ENCODE data around the gene NOD2. TPM values are rescaled to one million over a fixed set of nuclear protein-coding genes. Genes with fewer than 3 reads are reported as not detected.

NOD2 gene
- total and polyA plus RNA-seq, 2 experiments from 2014 or later, result 0.27 to 0.66 TPM

- no peak overlapping the region for H3K4me2 ChIP-seq
- DNase-seq (ENCODE audit: low spot score) (no peak), ATAC-seq (no peak)
- H3K27ac ChIP-seq (ENCODE audit: low read depth), result no peak overlapping the region
- 0 out of 2 replicates have a peak, but pooled peaks cover 4% of the 10 kb centered on the region for H3K4me1 ChIP-seq (ENCODE audit: insufficient read depth)
- H3K4me3 ChIP-seq, result no peak overlapping the region
- H3K36me3 Mint-ChIP-seq (ENCODE audit: low read depth), result peaks cover 19% of the 10 kb centered on the region
- H3K27ac Mint-ChIP-seq, result no peak overlapping the region
- H3K27me3 ChIP-seq (ENCODE audit: insufficient read depth), result no peaks in the 10 kb centered on the region
- no peaks in the 10 kb centered on the region for H3F3A ChIP-seq (replicated peaks; ENCODE audit: low read depth)
- H4K20me1 ChIP-seq (replicated peaks; ENCODE audit: insufficient read depth), result no peaks in the 10 kb centered on the region; the same call in 1 of the 2 replicates
- H3K4me1 Mint-ChIP-seq, result peaks cover 3% of the 10 kb centered on the region; the same call in 2 of the 3 replicates
- no peaks in the 10 kb centered on the region; the same call in 1 of the 2 replicates for H3K79me2 ChIP-seq (replicated peaks; ENCODE audit: insufficient read depth)
- H3K4me3 Mint-ChIP-seq, result no peak overlapping the region
- no peak overlapping the region for H2AFZ ChIP-seq
- no peaks in the 10 kb centered on the region for H3K9me2 ChIP-seq (ENCODE audit: insufficient read depth)
- TF ChIP-seq CTCF (conservative IDR thresholded peaks at IDR 0.05; ENCODE audit: low read depth in 2 of 2) (no peak), REST (IDR thresholded peaks at IDR 0.05; ENCODE audit: unreplicated experiment) (no peak), ZNF462 (CRISPR knock-in tag; IDR thresholded peaks at IDR 0.05) (no peak), ETS1 (IDR thresholded peaks at IDR 0.05) (no peak), ZNF114 (CRISPR knock-in tag; IDR thresholded peaks at IDR 0.05) (no peak), JUNB (IDR thresholded peaks at IDR 0.05; ENCODE audit: unreplicated experiment) (no peak)
- H3K36me3 ChIP-seq (ENCODE audit: insufficient read depth), result no peaks in the 10 kb centered on the region
- peaks cover 10% of the 10 kb centered on the region; the same call in 2 of the 3 replicates for H3K9me3 Mint-ChIP-seq
- H3K27me3 Mint-ChIP-seq (ENCODE audit: insufficient read depth, low read depth, poor library complexity), result no peaks in the 10 kb centered on the region
Measured at GRCh38 chr16:50767197-50767596, 73.8 kb downstream of the NOD2 start.
